ENCODE data around the gene FAM228A. TPM values are rescaled to one million over a fixed set of nuclear protein-coding genes. Genes with fewer than 3 reads are reported as not detected.
A peak's percentile ranks its signal among the peaks of the same experiment; 100 is the strongest.

The FAM228A gene
- polyA plus RNA-seq, 1 of the 3 experiments (the other 2 are of a cell fraction), result 0.10 TPM

GRCh38 chr2:24175631-24176187 is 856 bp downstream of the FAM228A start:
- no peak overlapping the region for H3K4me2 ChIP-seq
- H3K9me3 ChIP-seq, result no peaks in the 10 kb centered on the region
- H3K4me3 ChIP-seq (ENCODE audit: low read depth in 2 of 2, low read length in 1 of 2), result no peak overlapping the region
- ChIA-PET CTCF (interaction anchor here (1.0 to 1.7 kb wide), 2 partner anchors 15 to 32 kb away, joined by 3 to 6 read pairs; no protein-coding TSS in a partner anchor), POLR2A (no interaction called here)
- DNase-seq, result peak; percentile 51
- no peaks in the 10 kb centered on the region for H3K27me3 ChIP-seq (ENCODE audit: insufficient read depth)
- no peaks in the 10 kb centered on the region for H3K36me3 ChIP-seq (replicated peaks in 1 of 2; ENCODE audit: control insufficient read depth in 1 of 2, insufficient read depth in 2 of 2, low read length in 1 of 2)
- no peaks in the 10 kb centered on the region for H3K4me1 ChIP-seq (ENCODE audit: control insufficient read depth in 1 of 2, insufficient read depth in 2 of 2, low read depth in 1 of 2, low read length in 1 of 2)
- H2AFZ ChIP-seq (ENCODE audit: low read depth), result no peak overlapping the region
- no peaks in the 10 kb centered on the region for H3F3A ChIP-seq (replicated peaks; ENCODE audit: insufficient read depth)
- WGBS (ENCODE audit: low lambda C conversion rate), result 78% methylated on average over 16 of the region's 17 CpGs
- TF ChIP-seq USF1 (IDR thresholded peaks at IDR 0.05; ENCODE audit: borderline replicate concordance, low read depth) (no peak), EP300 (IDR thresholded peaks at IDR 0.05; ENCODE audit: borderline replicate concordance in 1 of 2, low read depth in 1 of 2, low read length in 1 of 2) (no peak), YY1 (IDR thresholded peaks at IDR 0.05; ENCODE audit: low read depth) (no peak), MAX (IDR thresholded peaks at IDR 0.05; ENCODE audit: low read depth) (no peak), EZH2phosphoT487 (IDR thresholded peaks at IDR 0.05; ENCODE audit: borderline replicate concordance, low read depth) (no peak), ZBTB33 (IDR thresholded peaks at IDR 0.05; ENCODE audit: borderline replicate concordance, low read depth) (no peak), RFX5 (IDR thresholded peaks at IDR 0.05; ENCODE audit: low read length) (no peak), RAD21 (IDR thresholded peaks at IDR 0.05; ENCODE audit: low read length) (no peak), MEF2A (IDR thresholded peaks at IDR 0.05; ENCODE audit: borderline replicate concordance, low read depth) (no peak), FOXM1 (IDR thresholded peaks at IDR 0.05; ENCODE audit: low read depth) (no peak), USF2 (IDR thresholded peaks at IDR 0.05; ENCODE audit: borderline replicate concordance, low read depth, low read length) (no peak), TAF1 (IDR thresholded peaks at IDR 0.05; ENCODE audit: borderline replicate concordance, low read depth, low read length) (no peak), RXRA (IDR thresholded peaks at IDR 0.05; ENCODE audit: borderline replicate concordance, low read depth) (no peak), NRF1 (IDR thresholded peaks at IDR 0.05; ENCODE audit: low read depth, low read length) (no peak), FOSL2 (IDR thresholded peaks at IDR 0.05; ENCODE audit: borderline replicate concordance, low read depth) (no peak), MXI1 (IDR thresholded peaks at IDR 0.05; ENCODE audit: low read depth, low read length) (no peak), SIN3A (IDR thresholded peaks at IDR 0.05; ENCODE audit: borderline replicate concordance, low read depth, low read length) (no peak), IRF3 (IDR thresholded peaks at IDR 0.05; ENCODE audit: low read depth, low read length) (no peak)
- H3K27ac ChIP-seq (ENCODE audit: low read depth in 2 of 2, low read length in 1 of 2), result no peak overlapping the region
- H3K9me2 ChIP-seq, result no peaks in the 10 kb centered on the region
- H4K20me1 ChIP-seq (ENCODE audit: insufficient read depth), result no peaks in the 10 kb centered on the region
- H3K79me2 ChIP-seq (ENCODE audit: insufficient read depth), result no peaks in the 10 kb centered on the region
- no peak overlapping the region for H3K9ac ChIP-seq

Measured in SK-N-SH (cell line).